ENCODE results near the gene CDC27.

- TF ChIP-seq, protein P1, sequence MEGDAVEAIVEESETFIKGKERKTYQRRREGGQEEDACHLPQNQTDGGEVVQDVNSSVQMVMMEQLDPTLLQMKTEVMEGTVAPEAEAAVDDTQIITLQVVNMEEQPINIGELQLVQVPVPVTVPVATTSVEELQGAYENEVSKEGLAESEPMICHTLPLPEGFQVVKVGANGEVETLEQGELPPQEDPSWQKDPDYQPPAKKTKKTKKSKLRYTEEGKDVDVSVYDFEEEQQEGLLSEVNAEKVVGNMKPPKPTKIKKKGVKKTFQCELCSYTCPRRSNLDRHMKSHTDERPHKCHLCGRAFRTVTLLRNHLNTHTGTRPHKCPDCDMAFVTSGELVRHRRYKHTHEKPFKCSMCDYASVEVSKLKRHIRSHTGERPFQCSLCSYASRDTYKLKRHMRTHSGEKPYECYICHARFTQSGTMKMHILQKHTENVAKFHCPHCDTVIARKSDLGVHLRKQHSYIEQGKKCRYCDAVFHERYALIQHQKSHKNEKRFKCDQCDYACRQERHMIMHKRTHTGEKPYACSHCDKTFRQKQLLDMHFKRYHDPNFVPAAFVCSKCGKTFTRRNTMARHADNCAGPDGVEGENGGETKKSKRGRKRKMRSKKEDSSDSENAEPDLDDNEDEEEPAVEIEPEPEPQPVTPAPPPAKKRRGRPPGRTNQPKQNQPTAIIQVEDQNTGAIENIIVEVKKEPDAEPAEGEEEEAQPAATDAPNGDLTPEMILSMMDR (IDR thresholded peaks at IDR 0.05; ENCODE audit: insufficient read depth, low read length) = no peak
- TF ChIP-seq SPI1 (IDR thresholded peaks at IDR 0.05; ENCODE audit: borderline replicate concordance, low read depth) = no peak
- no peak for TF ChIP-seq POLR2AphosphoS5 (IDR thresholded peaks at IDR 0.05; ENCODE audit: low read depth)
- TF ChIP-seq, protein P2, sequence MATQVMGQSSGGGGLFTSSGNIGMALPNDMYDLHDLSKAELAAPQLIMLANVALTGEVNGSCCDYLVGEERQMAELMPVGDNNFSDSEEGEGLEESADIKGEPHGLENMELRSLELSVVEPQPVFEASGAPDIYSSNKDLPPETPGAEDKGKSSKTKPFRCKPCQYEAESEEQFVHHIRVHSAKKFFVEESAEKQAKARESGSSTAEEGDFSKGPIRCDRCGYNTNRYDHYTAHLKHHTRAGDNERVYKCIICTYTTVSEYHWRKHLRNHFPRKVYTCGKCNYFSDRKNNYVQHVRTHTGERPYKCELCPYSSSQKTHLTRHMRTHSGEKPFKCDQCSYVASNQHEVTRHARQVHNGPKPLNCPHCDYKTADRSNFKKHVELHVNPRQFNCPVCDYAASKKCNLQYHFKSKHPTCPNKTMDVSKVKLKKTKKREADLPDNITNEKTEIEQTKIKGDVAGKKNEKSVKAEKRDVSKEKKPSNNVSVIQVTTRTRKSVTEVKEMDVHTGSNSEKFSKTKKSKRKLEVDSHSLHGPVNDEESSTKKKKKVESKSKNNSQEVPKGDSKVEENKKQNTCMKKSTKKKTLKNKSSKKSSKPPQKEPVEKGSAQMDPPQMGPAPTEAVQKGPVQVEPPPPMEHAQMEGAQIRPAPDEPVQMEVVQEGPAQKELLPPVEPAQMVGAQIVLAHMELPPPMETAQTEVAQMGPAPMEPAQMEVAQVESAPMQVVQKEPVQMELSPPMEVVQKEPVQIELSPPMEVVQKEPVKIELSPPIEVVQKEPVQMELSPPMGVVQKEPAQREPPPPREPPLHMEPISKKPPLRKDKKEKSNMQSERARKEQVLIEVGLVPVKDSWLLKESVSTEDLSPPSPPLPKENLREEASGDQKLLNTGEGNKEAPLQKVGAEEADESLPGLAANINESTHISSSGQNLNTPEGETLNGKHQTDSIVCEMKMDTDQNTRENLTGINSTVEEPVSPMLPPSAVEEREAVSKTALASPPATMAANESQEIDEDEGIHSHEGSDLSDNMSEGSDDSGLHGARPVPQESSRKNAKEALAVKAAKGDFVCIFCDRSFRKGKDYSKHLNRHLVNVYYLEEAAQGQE (IDR thresholded peaks at IDR 0.05; ENCODE audit: insufficient replicate concordance, low read depth) = no peak
- no peak for TF ChIP-seq GABPA (IDR thresholded peaks at IDR 0.05; ENCODE audit: low read depth)
Observed at GRCh38 chr17:47177261-47177660, 11.8 kb downstream of the CDC27 start.
